Epithelial cell of prostate (primary cell): ENCODE data around the gene UNC13B.
"Not testable (repeated sequence)": the region's sequence is repeated elsewhere in the genome, so short reads cannot be mapped to it uniquely, and the experiment has no call there.

Source experiments
- DNase-seq: peaks from one replicate; pipeline ENCODE4 v3.0.0-alpha.2; 2011; ENCODE audit warnings: low read depth, low spot score
- H3K27ac ChIP-seq: fragments of 450-650 bp; 2 replicates; pipeline ENCODE4 v1.5.1; 2017; ENCODE audit warnings: mild to moderate bottlenecking

Gene UNC13B

DNA sequence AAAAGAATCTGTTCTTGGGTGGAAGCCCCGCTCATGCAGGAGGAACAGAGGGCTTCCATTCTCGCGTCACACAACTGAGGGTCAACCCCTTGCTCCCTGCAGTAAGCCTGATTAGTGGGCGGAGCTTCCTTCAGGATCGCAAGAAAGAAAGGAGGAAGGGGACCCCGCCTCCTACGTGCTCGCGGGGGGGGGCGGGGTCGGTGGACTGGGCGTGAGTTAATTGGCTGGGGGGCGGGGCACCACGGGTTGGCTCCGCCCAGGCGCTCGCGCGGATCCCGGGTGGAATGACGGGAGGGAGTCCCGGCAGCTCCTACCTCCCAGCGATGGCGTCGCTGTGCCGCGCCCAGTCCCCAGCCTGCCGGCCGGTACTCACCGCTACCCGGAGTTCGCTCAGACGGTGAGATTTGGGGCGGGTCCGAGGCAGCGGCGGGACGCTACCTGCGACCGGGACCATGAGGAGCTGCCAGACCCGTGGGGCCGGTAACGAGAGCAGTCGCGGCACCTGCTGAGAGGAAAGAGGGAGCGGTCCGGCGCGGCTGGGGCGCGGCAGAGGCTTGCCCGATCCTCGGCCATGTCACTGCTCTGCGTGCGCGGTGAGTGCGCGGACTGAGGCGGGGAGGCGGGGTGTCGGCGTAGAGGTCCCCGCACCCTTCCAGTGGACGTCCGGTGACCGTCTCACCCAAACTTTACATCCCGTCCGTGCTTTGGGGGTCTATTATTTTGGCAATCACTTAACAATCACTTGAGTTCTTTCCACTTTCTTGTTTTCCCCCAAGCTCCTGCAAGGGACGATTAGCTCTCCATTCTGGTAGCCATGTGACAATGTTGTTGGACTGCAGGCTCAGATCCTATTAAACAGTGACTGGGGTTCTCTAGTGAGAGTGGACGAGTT lies at the start of gene UNC13B:
Gene UNC13B, plus strand, starts transcription at position 297 of the 892 bp plus-strand sequence. Its CDS starts 275 bp downstream, at position 572.
- DNase-seq, result peak; percentile 40
- peak within 1 kb of the TSS; percentile 65 for H3K27ac ChIP-seq

DNA sequence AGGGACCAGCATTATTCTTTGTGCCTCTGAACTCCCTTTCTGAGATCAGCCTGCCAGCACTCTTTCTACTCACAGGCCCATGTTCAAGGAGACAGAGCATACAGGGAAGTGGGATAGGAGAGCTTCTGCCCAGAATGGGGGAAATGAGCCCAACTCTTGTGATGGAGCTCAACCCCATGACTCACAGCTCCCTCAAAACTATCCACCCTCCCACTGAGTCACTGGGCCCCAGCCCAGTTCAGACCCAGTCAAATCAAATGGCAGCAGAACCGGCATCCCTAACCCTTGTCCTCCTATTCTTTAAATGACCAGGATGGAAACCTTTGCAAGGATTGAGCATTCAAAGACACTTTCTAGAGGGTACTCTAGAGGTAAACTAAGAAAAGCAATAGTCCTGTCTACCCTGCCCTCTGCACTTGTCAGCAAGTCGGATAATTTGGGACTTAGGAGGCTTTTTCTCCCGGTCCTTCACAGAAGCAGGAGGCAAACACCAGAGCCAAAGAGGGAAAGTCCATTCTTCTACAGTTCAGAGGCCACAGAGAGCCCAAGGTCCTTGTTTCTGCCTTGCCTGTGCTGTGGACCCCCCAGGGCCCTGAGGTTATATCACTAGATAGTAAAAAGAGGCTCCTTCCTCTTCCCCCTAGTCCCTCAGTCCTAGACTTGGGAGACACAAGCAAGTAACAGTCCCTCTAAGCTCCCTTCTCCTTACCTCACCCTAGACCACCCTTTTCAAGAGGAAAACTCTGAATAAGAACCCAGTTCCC lies 49.4 kb upstream of the UNC13B start:
- H3K27ac ChIP-seq, result peak overlapping the region; percentile 99
- no peak for DNase-seq

DNA sequence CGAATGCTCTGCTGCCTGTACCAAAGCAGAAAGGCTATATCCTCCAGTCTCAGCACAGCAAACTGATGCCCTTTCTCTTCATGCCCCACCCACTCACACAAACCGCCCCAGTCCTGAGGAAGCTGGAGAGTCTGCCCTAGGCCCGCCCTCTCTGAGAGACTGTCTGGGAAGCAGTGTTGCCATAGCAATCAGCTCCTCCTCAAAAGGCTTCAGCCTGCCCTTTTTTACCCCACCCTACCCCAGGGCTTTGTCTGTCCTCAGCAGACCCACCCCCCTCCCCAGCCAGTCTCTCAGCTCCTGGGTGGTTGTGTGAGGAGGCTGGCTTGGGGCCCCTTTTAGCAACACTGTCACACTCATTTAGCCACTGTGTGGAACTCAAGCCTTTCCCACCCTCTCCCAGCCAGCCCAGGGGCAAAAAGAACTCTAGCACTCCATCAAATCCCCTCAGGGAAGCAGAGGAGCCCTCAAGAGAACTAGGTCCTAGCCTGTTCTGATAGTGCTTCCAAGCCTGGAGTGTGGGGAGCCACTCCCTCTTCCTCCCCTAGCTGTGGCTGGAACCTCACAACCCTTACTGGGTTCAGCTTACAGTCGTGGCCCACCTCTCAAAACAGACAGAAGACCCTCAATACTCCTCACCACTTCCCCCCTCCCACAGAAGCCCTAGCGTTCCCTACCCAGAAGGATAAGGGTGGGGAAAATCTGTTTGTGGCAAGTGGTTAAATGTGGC lies 47.5 kb upstream of the UNC13B start:
- DNase-seq, result peak; percentile 87

DNA sequence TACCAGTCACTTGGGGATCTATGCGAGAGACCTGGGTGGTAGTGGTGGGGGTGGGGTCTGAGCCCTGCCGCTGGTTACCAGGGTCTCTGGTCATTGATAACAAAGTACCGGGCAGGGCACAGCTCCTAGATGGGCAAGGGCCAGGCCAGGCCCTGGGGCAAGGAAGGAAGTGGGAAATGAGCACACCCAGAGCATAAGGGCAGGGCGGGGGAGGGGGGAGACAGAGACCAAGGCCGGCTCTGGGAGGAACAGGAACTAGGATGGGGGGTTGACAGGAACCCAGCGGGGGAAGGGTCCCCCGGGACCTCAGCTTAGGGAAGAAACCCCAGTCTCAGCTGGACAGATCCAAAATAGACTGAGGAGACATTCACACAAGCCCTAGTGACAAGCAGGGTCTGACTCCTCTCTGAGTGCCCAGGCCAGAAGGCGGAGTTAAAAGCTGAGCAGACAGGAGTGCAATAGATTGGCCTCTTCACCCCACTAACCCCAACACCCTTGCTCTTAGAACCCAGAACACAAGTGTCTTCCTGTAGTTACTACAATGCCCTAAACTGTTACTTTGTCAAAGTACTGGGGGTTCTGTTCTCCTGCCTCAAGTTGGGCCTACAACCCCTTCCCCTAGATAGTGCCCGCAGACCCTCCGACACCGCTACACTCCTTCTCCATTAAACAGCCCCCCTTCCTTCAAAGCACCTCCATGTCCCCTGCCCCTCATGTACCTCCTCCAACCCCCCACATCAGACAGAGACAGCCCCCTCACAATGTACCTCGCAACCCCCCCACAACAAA lies 46.8 kb upstream of the UNC13B start:
- peak overlapping the region; percentile 99 for H3K27ac ChIP-seq
- DNase-seq, result no peak

More for the DNA sequence above, 47.5 kb upstream of the UNC13B start:
- H3K27ac ChIP-seq, result peak overlapping the region; percentile 99

DNA sequence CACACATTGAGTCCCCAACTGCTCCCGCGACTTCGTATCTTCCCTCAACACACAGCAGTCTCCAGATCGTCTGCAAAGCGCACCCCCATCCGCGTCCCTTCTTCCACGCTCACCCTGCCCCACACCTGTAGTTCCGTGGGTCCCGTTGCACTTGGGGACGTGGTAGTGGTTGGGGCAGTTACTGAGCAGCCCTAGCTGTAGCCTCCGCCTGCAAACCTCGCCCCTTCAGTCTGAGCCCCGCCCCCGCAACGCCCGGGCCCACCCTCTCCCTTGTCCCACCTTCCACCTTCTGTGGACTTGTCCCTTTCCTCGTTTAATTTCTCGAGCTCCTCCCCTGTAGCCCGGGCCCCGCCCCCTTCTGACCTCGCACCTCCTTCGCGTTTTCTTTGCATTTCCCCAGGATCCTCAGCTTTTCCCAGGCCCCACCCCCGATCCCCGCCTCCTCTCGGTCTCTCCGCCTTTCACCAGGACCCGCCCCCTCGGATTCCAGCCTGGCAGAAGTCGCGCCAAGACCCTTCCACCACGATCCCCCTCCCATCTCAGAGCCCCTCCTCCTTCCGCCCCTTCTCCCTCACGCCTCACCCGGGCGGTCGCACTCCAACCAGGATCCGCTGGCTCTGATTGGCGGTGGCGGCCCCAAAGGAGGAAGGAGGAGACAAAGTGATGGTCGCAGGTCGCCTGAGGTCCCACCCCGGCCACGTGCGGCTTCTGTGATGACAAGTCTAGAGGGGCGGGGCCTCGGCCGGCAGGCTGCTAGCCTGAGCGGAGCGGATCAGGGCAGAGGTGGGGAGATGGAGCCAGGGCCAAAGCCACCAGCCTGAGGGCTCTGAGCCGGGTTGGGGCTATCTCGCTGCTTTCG lies 45.9 kb upstream of the UNC13B start, which contains the start of gene ATOSB:
Gene ATOSB, minus strand, starts transcription at position 183 of the 859 bp plus-strand sequence. CDS start 7,588 bp downstream, outside the sequence.
- peak within 1 kb of the TSS; percentile 99 for H3K27ac ChIP-seq
- peak; percentile 72 for DNase-seq

DNA sequence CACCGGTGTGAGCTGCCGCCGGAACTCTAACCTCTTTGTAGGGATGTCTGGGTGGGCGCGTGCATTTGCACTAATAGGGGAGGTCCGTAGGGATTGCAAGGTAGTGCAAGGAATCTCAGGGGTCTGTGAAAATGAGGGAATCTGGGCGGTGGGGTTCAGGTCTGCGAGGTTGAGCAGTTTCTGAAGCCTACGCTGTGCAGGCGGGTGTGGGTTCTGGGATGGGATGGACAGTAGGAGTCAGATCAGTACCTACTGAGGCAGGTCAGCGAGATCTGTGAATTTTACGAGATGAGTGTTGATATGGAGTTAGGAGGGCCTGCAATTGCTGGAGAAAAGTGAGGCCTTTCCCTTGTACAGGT lies 45.3 kb upstream of the UNC13B start:
- peak overlapping the region; percentile 99 for H3K27ac ChIP-seq
- no peak for DNase-seq

DNA sequence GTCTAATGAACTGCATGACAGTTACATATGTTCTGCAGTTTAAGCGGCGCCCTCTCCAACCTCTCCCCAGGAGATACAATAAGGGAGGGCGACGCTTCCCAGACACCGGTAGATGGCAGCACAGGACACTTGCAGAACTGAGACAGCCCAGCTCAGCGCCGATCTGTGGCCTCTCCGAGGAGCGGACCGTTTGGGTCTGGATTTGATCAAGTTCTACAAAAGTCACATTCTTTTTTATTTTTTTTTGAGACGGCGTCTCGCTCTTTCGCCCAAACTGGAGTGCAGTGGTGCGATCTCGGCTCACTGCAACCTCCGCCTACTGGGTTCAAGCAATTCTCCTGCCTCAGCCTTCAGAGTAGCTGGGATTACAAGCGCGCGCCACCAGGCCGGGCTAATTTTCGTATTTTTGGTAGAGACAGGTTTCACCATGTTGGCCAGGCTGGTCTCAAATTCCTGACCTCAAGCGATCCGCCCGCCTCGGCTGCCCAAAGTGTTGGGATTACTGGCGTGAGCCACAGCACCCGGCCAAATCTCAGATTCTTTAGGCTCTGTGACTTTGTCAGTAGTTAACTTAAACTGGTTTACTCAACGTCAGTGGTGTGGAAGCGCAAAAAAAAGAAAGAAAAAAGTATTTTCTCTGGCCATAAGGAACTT lies 44.8 kb upstream of the UNC13B start:
- no peak overlapping the region for H3K27ac ChIP-seq
- no peak for DNase-seq

DNA sequence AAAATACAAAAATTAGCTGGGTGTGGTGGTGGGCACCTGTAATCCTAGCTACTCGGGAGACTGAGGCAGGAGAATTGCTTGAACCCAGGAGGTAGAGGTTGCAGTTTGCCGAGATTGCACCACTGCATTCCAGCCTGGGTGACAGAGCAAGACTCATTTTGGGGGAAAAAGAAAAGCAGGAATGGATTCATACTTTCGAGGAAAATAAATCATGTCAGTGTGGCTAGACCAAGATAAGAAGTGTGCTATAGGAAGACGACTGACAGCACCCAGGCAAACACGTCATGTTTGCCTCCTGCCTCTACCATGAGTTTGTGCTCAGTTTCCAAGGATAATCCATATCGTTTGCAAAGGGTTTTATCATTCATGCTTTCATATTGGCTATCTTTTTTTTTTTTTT lies 26.9 kb upstream of the UNC13B start:
- no peak for DNase-seq
- H3K27ac ChIP-seq, result no peak overlapping the region

DNA sequence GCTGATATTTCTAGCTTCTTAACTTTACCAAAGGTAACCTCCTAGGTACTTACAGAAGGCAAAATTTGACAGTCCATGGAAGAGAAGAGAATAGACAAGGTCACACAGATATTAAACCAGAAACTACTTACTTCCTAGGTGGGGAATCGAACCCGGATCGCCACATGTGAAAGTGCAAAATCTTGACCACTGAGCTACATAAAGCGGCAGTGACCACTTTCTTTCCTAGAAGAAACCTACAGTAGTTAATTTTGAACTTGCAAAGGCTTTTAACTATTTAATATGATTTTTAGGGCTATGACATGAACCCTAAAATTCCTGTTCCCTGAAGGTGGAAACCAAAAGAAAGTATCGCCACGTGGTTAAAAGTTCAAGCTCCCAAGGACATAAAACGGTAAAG lies 25.8 kb upstream of the UNC13B start:
- no peak for DNase-seq
- H3K27ac ChIP-seq, result no peak overlapping the region

DNA sequence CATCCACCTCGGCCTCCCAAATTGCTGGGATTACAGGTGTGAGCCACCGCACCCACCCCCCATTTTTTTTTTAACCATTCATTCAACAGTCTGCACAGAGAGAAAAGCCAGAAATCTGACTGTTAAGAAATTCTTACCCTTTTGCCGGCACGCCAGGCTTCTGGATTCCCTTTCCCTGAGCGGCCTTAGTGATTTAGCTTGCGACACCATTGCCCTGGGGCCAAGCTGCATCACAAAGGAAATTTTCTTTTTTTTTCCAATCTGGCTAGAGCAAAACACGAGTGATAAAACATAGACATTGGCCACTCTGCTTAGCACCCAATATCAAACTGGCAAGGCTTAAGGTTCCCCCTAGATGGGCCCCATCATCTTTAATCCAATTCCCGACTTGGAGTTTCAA lies 24.9 kb upstream of the UNC13B start:
- DNase-seq, result no peak
- no peak overlapping the region for H3K27ac ChIP-seq

DNA sequence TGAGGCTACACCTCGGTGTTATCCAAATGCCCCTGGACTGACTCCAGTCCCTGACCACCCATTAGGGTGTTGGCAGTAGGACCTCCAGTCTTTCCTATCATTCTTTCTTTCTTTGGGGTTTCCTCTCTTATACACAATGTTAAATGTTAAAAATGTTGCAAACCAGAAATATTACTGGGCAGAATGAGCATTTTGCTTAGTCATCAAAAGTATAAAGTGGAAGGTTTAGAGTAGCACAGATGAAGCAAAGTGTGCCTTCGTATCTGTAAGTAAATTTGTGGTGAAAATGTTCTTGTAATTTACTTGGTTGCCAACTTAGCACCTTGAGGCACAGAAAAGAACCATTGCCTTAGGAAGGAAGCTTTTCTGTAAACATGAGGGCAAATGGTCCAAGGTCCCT lies 21.7 kb upstream of the UNC13B start:
- DNase-seq, result no peak
- H3K27ac ChIP-seq, result no peak overlapping the region

DNA sequence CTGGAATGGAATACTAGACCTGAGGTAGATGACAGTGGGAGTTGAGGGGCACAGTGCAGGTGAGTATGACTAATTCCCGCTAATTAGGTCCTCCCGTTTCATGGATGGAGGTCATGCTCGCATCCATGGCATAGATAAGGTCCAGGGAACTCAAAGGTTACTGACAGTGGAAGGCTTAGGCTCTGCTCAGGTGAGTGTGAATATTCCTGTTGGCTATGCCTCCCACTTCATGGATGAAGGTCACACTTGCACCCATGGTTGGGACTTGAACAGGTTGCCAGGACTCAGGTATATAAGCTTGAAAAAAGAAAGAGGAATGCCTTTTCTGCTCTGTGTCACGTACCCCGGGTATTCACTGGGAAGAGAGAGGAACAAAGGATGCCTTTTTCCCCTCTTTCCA lies 19.8 kb upstream of the UNC13B start:
- no peak overlapping the region for H3K27ac ChIP-seq
- DNase-seq, result no peak

DNA sequence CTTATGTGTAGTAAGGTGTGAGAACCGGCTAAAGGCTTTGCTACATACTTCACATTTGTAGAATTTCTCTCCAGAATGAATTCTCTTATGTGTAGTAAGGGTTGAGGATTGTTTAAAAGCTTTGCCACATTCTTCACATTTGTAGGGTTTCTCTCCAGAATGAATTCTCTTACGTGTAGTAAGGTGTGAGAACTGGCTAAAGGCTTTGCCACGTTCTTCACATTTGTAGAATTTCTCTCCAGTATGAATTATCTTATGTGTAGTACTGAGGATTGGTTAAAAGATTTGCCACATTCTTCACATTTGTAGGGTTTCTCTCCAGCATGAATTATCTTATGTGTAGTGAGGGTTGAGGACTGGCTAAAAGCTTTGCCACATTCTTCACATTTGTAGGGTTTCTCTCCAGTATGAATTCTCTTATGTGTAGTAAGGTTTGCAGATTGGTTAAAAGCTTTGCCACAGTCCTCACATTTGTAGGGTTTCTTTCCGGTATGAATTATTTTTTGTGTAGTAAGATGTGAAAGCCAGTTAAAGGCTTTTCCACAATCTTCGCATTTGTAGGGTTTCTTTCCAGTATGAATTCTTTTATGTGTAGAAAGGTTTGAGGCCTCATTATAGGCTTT lies 13.8 kb upstream of the UNC13B start:
- DNase-seq, H3K27ac ChIP-seq: not testable (repeated sequence)

DNA sequence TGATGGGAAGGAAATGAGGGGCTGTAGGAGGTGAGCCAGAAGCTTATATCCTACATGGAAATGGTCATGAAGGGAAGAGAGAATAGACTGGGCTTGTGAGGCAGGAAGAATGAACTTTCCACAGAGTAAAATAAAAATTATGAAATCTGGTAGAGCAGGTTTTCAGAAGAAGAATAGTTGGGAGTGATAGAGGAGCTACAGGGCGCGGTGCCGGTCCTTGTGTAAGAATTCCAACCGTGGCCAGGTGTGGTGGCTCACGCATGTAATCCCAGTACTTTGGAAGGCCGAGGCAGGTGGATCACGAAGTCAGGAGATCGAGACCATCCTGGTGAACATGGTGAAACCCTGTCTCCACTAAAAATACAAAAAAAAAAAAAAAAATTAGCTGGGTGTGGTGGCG lies 8.9 kb upstream of the UNC13B start:
- no peak overlapping the region for H3K27ac ChIP-seq
- DNase-seq, result no peak

DNA sequence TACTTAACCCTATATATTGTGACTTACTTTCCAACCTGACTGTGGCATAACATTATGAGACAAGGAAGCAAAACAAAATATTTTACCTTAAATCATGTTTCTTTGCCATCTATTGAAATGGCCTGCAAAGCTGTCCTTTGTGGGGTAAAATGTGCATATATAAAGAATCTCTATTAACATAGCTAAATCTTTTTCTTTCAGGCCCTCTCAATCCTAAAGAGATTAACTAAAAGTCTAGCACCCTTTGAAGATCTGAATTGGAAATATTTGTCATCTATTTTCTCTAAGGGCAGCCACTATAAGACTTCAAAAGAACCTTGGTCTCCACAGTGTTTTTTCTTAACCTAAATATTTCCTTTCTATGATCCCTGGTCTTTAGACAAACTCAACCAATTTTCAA lies 5.0 kb upstream of the UNC13B start:
- no peak for DNase-seq

DNA sequence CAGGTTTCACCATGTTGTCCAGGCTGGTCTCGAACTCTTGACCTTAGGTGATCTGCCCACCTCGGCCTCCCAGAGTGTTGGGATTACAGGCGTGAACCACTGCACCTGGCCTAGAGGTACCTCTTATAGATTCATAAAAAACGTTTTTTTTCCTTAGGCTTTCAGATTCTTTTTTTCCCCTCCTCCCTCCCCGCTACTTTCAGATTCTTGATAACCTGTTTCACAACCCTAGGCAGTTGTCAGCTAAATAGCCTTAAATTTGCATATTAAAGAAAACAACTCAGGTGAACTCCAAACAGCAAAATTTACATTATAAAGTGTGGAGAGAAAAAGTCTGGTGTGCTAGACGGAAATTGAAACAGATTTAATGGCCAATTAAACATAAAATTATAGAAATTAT lies 4.0 kb upstream of the UNC13B start:
- not testable (repeated sequence) for DNase-seq, H3K27ac ChIP-seq

More for the DNA sequence above, 5.0 kb upstream of the UNC13B start:
- H3K27ac ChIP-seq, result no peak overlapping the region

DNA sequence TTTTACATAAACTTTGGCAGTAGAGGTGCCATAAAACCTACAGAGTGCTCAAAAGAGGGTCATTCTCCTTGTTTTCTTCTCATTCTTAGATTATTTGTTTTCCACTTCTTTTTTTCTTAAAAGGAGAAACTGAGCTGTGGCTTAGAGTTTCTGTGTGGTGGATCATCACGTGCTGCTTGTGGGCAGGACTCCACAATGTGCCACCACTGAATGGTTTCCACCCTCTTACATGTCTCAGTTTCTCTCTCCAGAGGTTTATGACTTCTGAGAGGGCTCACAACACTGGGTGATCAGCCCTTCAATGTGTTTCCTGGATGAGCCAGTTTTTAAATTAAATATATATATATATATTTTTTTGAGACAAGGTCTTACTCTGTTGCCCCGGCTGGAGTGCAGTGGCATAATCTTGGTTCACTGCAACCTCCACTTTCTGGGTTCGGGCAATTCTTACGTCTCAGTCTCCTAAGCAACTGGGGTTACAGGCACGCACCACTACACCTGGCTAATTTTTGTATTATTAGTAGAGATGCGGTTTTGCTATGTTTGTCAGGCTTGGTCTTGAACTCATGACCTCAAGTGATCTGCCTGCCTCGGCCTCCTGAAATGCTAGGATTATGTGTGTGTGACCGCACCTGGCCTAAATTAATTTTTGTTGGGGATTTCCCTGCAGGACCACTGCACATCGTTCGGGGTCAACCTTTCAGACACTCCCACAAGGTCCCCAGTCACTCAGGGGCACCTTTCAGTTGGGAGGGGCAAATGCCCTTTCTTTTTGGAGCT lies 3.1 kb upstream of the UNC13B start:
- DNase-seq, result no peak
- no peak overlapping the region for H3K27ac ChIP-seq
